ENCODE measurements around the gene YPEL5.

GRCh38 chr2:30165050-30165520 is 18.3 kb downstream of the YPEL5 start:
- TF ChIP-seq CTCF (optimal IDR thresholded peaks at IDR 0.05 in 1 of 3, IDR thresholded peaks at IDR 0.05 in 1 of 3, conservative IDR thresholded peaks at IDR 0.05 in 1 of 3; ENCODE audit: extremely low read depth in 1 of 3, insufficient read depth in 2 of 3, low read length in 3 of 3): peak; percentile 72 to 92 (median 77)
- no peak for TF ChIP-seq EZH2 (IDR thresholded peaks at IDR 0.05; ENCODE audit: low read length)

All from keratinocyte (primary cell).